Measurements from ENCODE around the gene CXXC5.

DNA sequence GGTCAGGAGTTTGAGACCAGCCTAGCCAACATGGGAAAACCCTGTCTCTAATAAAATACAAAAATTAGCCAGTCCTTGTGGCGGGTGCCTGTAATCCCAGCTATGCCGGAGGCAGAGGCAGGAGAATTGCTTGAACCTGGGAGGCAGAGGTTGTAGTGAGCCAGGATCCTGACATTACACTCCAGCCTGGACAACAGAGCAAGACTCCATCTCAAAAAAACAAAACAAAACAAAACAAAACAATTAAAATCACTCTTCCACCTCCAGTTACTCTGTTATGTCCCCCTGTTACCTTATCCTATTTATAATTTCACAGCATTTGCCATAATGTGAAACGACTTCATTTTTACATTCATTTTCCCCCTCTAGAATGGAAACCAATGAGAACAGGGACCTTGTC lies 54.4 kb downstream of the CXXC5 start:
- TF ChIP-seq, protein P1, sequence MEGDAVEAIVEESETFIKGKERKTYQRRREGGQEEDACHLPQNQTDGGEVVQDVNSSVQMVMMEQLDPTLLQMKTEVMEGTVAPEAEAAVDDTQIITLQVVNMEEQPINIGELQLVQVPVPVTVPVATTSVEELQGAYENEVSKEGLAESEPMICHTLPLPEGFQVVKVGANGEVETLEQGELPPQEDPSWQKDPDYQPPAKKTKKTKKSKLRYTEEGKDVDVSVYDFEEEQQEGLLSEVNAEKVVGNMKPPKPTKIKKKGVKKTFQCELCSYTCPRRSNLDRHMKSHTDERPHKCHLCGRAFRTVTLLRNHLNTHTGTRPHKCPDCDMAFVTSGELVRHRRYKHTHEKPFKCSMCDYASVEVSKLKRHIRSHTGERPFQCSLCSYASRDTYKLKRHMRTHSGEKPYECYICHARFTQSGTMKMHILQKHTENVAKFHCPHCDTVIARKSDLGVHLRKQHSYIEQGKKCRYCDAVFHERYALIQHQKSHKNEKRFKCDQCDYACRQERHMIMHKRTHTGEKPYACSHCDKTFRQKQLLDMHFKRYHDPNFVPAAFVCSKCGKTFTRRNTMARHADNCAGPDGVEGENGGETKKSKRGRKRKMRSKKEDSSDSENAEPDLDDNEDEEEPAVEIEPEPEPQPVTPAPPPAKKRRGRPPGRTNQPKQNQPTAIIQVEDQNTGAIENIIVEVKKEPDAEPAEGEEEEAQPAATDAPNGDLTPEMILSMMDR (IDR thresholded peaks at IDR 0.05), result no peak
- no peak for TF ChIP-seq EZH2phosphoT487 (IDR thresholded peaks at IDR 0.05)
